HK-2 (cell line): Measurements from ENCODE around the gene ISL2.
A peak's percentile ranks its signal among the peaks of the same experiment; 100 is the strongest.

Experiments used
- DNase-seq: peaks from one replicate; pipeline ENCODE4 v3.0.0-alpha.2; 2018; ENCODE audit not compliant: unreplicated experiment

ISL2 gene

DNA sequence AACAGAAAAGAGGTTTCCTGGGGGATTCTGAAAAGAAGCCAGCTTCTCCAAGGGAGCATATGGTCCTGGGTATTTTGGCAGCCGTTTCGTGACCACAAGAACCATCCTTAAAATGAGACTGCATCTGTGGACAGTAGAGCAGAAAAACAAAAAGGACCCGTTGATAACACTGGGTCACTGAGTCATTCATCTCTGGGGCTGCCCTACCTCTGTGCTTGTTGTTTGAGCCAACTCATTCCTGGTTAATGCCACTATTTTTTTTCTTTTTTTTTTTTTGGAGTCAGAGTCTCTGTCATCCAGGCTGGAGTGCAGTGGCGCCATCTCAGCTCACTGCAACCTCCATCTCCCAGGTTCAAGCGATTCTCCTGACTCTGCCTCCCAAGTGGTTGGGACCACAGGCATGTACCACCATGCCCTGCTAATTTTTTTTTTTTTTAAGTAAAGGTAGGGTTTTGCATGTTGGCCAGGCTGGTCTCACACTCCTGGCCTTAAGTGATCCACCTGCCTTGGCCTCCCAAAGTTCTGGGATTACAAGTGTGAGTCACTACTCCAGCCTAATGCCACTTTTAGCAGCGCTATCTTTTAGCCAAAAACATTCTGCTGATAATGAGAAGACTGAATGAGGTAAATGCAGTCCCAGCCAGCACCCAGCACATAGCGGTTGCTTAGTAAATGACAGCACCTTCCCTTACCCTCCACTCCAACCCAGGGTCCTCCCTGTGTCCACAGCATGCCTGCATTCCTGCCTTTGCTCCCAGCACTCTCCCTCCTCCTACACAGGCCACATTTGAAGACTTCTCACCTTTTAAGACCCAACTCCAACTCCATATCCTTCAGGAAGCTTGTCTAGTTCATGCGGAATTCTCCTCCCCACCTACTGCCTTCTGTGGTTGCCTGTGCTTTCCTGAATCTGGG is 9.1 kb upstream of the ISL2 start:
- no peak for DNase-seq

DNA sequence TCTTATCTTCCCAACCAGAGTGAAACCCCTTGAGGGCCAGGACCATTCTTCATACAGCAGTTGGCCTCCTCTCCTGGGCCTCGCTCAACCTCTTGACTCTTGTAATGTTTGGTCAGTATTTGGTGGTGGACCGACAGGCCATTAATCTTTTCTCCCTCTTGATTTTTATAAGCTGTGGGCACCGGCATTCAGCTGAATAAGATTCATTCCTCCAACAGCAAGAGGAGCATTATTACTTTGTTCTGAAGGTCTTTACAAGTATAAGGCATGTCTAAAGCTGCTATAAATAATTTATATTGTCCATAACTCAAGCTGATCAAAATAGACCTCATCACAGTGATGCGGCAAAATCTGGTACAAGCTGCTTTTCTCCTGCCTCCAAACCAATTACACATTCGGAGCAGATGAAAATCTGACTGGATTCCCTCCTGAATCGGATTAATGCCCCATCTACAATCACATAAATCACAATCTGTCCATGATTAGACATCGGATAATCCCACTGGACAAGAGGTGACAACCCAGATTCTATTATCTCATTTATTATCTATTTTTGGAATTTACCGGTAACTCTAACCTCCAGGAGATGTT is 8.4 kb upstream of the ISL2 start:
- DNase-seq: no peak

DNA sequence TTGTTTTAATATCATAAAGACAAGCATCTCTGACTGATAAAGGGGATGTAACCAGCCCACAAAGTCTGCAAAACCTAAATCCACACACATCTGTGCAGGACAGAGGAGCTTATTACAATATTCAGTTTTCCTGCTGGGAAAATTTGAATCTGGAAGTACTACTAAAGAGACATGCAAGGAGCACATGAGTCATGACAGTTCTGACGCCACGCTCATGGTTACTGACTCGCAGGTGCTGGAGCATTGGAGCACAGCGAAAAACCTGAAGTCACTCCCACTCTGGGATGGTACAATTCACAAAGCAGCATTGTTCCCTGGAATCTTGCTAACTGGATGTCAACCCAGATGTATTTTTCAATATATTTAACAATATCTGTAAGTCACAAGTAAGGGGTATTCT is 7.6 kb upstream of the ISL2 start:
- no peak for DNase-seq

DNA sequence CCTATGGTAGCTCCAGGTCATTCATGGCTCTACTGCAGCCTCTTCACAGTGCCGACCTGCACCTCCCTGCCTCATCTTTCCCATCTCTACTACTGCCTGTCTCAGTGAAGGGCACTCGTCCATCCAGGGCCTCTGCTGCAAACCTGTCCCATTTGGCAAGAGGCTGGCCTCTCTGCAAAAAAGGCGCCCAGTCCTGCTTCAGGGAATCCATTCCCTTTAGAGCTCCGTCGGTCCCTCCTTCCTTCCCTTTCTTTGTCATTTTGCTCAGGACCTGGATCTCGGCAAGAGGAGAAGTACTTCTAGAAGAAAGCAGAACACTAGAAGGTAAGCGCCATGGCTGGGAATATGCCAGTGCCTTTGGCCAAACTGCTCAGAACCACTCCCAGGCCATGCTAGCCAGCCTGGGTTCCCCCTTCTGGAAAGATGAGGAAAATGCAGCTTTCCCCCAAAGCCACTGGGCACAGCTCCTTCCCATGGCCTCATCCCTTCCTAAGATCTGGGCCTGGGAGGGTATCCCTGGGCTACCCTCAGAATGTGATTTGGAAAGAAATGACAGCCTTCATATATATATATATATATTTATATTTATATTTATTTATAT is 6.4 kb upstream of the ISL2 start:
- DNase-seq: peak; percentile 14

DNA sequence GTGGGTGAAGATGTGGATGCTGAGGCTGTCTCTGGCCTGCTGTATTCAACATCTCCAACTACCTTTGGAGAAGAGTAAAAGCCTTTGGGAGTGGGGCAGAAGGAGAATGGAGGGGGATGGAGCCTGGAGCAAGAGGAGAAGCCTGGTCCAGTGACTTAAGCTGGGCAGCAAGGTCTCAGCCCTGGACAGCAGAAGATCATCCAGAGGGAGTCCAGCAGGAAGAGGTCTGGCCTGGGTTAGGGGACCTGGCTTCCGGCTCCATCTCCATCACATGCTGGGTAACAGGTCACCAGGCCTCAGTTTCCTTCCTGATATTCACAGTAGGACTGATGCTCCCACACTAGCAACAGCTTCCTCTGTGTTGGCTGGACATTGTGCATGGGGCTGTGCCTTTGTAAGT is 3.8 kb upstream of the ISL2 start:
- no peak for DNase-seq

DNA sequence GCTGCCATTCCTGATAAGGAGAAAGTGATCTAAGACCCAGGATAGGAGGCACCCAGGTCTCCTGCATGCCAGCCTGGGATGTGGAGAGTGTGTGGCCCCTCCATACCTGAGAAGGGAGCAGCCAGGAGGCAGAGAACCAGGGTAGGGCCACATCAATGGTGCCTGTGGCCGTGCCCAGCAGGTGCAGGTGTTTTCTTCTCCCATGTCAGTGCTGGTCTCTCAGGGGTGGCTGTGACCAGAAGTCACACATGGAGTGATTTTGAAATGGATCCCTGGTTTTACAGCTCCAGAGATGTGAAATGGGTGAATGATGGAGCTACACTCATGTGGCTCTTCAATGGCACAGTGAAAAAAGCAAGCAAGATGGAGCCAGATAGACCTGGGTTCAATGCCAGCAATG is 3.3 kb upstream of the ISL2 start:
- DNase-seq: no peak

DNA sequence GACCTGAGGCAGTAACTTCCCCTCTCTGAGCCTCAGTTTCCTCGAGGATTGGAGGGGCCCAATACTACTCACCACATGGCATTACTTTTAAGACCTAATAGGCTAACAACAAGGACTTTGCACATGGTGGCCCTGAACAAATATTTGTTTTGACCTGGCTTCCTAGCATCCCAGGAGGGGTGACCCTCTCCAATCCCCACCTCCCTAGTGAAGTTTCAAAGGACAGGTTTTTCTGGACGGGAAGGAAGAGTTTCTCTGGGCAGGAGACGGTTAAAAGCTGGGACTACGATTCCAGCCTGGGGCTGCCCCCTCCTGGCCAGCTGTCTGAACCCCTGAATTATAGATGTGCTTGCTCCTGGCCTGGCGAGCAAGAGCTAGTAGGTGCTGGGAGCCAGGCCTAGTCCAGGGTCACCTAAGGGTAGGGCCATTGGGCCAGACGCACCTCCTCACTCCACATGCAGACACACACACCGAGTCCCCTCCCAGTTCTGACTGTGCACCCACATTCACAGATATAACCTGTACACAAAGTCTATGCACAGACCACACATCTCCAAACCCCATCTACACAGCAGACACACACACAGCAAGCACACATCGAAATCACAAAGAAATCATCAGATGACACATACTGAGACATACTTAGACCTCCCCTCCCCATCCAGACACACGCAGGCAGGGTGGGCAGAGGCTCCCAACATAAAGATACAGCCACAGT is 2.7 kb upstream of the ISL2 start:
- no peak for DNase-seq

DNA sequence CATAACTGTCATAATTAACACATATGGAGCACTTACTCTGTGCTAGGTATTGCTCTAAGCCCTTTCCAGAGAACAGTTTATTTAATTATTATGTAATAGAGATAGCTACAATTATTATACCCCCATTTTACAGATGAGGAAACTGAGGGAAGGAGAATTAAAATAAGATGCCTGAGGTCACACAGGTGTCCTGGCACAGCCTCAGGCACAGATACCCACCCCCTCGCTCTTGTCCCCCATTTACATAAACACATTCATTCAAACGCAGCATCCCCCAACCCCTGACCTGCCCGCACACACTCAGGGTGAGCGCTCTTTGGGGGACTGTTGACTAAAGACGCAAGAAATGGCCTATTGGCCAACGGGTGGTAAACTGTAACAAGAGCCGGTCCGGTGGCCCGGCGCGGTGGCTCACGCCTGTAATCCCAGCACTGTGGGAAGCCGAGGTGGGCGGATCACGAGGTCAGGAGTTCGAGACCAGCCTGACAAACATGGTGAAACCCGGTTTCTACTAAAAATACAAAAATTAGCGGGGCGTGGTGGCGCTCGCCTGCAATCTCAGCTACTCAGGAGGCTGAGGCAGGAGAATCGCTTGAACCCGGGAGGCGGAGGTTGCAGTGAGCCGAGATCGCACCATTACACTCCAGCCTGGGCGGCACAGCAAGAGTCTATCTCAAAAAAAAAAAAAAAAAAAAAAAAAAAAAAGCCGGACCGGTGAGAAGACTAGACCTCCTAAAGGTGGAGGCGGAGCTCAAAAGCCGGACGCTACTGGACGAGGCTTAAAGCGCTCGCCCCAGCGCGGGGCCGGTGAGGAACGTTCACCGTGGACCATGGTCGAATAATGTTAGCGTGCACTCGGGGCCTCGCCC is 1.9 kb upstream of the ISL2 start:
- no peak for DNase-seq

DNA sequence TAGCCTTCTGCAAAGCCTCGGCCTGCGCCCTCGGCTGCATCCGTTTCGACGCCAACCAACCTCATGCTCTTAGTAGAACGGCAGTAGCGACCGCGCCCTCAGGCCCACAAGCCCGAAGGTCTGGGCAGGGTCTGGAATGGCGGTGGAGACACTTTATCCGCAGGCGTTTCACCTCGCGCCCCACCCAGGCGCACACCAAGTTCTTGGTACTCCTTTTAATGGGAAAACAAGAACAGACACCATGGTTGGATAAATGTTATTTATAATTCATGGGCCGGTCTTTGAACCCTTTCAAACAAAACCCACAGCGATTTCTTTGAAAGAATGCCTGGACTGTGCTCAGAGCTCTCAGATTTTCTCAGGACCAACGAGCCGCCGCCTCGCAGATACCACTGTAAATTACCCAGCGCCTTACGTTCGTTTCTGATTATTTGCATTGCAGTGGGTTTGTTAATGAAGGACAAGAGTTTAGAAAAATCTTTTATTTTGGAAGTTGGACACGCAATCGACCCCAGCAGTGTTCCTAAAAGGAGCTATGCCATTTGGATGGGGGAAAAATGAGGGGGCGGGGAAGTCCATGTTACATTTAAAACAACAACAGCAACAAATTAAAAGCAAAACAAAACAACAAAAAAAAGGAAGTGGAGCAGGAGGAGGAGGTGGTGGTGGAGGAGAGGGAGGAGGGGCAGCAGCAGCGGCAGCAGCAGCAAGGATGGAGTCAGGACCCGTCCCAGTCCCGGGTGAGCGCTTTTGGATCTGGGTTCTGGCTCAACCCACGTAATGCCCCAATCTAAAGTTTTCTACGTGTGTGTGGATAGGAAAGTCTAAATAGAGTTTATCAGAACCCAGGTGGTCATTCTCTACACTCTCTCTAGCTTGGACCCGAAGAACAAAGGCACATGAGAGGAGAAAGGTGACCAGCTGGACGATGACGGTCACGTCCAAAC is 993 bp upstream of the ISL2 start:
- no peak for DNase-seq

DNA sequence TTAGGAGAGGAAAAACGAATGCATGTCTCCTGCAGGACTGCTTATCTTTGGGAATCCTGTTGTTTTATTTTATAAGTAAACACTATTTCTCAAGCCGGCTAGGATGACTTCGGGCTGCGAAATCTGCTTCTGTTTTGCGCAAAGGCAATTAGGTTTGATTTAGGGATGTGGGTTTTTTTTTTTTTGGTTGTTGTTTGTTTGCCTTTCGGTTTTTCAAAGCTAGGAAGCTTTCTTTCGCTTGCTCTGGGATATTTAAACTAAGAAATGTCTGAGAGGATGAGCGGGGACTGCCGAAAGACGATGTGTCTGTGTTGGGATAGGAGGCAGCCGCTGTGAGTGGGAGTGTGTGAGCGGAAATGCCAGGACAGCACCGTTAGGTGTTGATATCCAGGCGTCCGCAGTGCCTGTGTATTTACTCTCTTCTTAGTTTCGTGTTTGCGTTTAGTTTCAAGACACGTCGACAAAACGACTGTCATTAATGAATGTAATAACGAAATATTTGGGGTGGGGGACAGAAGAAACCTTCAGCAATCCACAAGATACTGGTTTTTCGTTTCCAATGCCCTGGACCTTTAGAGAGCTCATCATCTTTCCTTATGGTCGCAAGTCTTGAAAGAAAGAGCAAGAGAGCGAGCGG is 604 bp downstream of the ISL2 start:
- peak; percentile 55 for DNase-seq

DNA sequence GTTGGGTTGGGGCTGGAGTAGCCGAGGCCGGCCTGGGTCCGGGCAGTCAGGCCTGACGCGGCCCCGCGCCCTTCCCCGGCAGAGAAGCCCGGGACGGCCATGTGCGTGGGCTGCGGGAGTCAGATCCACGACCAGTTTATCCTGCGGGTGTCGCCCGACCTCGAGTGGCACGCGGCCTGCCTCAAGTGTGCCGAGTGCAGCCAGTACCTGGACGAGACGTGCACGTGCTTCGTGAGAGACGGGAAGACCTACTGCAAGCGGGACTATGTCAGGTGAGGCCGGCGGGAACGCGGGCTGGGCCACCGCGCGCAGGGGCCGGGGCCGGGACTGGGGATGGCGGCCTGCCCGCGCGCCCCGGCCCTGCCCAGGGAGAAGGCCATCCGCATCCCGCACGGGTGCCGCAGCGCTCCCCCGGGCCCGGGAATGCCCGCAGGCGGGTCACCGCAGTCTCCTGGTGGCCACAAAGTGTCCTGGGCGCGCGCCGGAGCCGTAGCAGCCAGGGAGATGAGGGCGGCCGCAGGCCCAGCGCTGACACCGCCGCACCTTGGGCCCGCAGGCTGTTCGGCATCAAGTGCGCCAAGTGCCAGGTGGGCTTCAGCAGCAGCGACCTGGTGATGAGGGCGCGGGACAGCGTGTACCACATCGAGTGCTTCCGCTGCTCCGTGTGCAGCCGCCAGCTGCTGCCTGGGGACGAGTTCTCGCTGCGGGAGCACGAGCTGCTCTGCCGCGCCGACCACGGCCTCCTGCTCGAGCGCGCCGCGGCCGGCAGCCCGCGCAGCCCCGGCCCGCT is 1.3 kb downstream of the ISL2 start:
- DNase-seq: peak; percentile 47

DNA sequence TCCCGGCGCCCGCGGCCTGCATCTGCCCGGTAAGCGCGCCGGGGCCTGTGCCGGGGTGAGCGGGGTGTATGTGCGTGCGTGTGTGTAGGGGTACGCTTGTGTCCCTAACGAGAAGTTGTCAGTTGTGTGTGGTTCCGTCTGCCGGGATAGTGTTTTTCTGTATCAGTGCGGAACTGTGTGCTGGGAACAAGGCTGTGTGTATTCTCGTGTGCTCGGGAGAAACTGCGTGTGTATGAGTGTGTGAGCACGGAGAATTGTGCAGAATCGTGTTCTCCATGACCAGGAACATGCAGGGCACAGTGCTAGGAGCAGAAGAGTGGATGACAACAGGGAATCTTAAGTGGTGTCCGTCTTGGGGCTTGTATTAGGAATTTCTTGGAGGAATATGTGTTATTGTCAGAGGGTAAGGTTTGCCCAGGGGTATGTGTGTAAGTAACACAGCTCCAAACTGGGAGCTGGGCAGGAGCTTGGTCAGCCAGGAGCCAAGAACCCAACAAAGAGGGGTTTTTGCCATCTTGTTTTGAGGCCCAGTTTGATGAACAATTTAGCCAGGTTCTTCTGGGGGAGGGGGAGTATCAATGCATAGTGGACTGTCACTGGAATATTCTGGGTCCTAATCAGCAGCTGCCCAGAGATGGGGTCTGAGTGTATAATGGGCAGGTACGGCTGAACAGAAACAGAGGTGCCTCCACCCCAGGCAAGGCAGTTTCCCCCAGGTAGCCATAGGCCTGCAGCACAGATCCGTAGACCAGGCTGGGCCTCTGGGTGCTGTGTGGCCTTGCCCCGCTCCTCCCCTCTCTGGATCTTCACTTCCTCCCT is 2.1 kb downstream of the ISL2 start:
- DNase-seq: peak; percentile 11

DNA sequence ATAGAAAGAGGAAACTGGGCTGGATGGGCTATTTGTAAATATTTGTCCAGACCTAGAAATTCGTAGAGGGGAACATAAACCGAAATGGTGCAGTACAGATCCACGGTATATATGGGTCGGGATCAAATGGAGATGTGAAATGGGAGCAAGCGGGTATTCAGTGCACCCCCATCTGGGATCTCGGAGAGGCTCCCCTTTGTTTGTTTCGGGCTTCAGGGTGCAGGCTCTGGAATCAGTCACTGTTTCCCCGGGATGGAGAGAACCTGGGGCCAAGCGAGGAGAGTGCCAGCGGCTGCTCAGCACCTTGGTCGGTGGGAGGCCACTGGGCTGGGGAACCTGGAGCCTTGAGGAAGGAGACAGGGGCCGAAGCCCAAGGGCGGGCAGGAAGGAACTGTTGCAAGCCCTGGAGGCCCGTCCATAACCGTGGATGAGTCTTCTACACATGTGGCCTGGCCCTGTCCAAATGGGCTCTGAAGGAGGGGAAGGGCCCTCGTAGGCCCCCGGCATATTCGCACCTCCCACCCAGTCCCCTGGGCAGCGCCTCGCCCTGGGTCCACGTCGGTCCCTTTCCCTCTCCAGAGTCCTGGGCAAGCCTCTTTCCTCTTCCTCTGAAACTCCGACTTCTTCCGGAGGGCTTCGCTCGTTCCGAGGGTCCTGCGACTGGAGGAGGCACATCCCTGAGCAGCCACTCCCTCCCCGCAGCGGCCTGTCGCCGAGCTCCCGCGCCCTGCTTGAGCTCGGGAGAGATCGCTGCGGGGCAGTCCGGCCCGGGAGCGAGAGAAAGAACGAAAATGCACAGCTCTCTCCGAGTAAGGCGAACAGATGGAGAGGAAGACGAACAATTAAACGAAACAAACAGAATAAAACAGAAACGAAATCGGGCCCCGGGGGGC is 3.0 kb downstream of the ISL2 start:
- DNase-seq: no peak

DNA sequence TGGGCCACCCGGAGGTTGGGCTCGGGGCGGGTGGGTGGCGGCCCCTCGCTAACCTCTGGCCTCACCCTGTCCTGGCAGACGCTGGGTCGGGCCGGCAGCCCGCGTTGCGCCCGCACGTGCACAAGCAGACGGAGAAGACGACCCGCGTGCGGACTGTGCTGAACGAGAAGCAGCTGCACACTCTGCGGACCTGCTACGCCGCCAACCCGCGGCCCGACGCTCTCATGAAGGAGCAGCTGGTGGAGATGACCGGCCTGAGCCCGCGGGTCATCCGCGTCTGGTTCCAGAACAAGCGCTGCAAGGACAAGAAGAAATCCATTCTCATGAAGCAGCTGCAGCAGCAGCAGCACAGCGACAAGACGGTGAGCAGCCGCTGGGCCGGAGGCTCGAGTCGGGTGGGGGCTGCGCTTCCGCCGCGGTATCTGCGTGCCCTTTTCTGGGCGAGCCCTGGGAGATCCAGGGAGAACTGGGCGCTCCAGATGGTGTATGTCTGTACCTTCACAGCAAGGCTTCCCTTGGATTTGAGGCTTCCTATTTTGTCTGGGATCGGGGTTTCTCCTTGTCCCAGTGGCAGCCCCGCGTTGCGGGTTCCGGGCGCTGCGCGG is 3.7 kb downstream of the ISL2 start:
- DNase-seq: no peak

DNA sequence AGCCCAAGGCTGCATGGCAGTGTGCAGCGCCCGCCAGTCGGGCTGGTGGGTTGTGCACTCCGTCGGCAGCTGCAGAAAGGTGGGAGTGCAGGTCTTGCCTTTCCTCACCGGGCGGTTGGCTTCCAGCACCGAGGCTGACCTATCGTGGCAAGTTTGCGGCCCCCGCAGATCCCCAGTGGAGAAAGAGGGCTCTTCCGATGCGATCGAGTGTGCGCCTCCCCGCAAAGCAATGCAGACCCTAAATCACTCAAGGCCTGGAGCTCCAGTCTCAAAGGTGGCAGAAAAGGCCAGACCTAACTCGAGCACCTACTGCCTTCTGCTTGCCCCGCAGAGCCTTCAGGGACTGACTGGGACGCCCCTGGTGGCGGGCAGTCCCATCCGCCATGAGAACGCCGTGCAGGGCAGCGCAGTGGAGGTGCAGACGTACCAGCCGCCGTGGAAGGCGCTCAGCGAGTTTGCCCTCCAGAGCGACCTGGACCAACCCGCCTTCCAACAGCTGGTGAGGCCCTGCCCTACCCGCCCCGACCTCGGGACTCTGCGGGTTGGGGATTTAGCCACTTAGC is 4.3 kb downstream of the ISL2 start:
- DNase-seq: no peak

DNA sequence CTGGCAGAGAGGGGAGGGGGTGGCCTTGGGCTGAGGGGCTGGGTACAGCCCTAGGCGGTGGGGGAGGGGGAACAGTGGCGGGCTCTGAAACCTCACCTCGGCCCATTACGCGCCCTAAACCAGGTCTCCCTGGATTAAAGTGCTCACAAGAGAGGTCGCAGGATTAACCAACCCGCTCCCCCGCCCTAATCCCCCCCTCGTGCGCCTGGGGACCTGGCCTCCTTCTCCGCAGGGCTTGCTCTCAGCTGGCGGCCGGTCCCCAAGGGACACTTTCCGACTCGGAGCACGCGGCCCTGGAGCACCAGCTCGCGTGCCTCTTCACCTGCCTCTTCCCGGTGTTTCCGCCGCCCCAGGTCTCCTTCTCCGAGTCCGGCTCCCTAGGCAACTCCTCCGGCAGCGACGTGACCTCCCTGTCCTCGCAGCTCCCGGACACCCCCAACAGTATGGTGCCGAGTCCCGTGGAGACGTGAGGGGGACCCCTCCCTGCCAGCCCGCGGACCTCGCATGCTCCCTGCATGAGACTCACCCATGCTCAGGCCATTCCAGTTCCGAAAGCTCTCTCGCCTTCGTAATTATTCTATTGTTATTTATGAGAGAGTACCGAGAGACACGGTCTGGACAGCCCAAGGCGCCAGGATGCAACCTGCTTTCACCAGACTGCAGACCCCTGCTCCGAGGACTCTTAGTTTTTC is 4.9 kb downstream of the ISL2 start:
- no peak for DNase-seq
